Measurements from ENCODE around the gene PXMP2. TPM values are rescaled to one million over a fixed set of nuclear protein-coding genes. Genes with fewer than 3 reads are reported as not detected.

Gene PXMP2
- total RNA-seq, 2 experiments from 2014 or later = 11.3 to 12.8 TPM

DNA sequence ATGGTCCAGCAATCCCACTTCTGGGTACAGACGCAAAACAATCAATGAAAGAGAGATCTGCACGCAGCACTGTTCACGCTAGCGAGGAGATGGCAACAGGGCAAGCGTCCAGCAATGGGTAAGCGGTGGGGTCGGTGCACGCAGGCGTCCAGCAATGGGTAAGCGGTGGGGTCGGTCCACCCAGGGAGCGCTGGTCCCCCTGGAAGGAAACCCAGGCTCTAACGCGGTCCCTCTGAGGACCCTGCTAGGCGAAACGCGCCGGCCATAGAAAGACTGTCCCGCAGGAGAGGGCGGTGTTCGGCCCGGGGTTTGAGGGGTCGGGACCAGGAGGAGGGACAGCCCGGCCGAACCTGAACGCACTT lies 22.6 kb downstream of the PXMP2 start:
- H3K27me3 Mint-ChIP-seq (ENCODE audit: low read depth) = no peaks in the 10 kb centered on the region
- intact Hi-C loops (cut with micrococcal nuclease) = loop anchor here (1.0 to 5.0 kb wide), 7 partner anchors 23 to 521 kb away; partner anchors contain the start of genes CHFR, GOLGA3, POLE and PXMP2
- DNase-seq = no peak
- H3K4me1 Mint-ChIP-seq (ENCODE audit: low read depth) = peaks cover 27% of the 10 kb centered on the region
- CTCF ChIA-PET = no interaction called here
- peaks cover 14% of the 10 kb centered on the region for H3K9me3 Mint-ChIP-seq
- H3K4me3 Mint-ChIP-seq = peak overlapping the region; percentile 85
- peaks cover 23% of the 10 kb centered on the region for H3K36me3 Mint-ChIP-seq (ENCODE audit: low read depth)
- peak overlapping the region; percentile 66 for H3K27ac Mint-ChIP-seq

DNA sequence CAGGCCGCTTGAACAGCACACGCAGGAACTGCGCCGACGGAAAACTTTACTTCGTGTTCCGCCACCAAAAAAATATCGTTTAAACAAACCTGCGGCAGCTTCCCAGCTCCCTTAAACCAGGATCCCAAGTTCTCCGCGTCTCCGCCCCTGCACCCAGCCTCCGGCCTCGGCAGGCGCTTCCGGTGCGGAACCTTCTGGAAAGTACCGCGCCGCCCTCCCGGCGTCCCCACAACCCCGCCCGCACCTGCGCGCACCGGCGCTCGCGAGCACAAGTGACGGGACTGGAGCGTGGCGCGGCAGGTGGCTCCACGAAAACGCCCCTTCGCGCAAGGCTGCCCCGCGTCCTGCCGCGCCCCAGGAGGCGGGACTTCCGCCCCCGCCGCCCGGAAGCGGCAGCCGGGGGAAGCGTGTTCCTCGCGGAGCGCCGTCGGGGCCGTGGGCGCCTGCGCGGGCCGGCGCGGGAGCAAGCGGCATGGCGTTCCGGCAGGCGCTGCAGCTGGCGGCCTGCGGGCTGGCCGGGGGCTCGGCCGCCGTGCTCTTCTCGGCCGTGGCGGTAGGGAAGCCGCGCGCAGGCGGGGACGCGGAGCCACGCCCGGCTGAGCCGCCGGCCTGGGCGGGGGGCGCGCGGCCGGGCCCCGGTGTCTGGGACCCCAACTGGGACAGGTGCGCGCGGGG lies 23.2 kb downstream of the PXMP2 start, which contains the start of gene PGAM5:
Gene PGAM5, plus strand, starts transcription at position 438 of the 675 bp plus-strand sequence. Its CDS starts 35 bp downstream, at position 473.
- Mint-ChIP-seq H3K4me1 (ENCODE audit: low read depth) (peaks cover 27% of the 10 kb centered on the region), H3K4me3 (peak within 1 kb of the TSS; percentile 85), H3K9me3 (peaks cover 14% of the 10 kb centered on the region), H3K27ac (peak within 1 kb of the TSS; percentile 66), H3K27me3 (ENCODE audit: low read depth) (no peaks in the 10 kb centered on the region), H3K36me3 (ENCODE audit: low read depth) (peaks cover 23% of the 10 kb centered on the region)
- intact Hi-C loops (cut with micrococcal nuclease) = loop anchor here (1.0 to 5.0 kb wide), 7 partner anchors 23 to 522 kb away; partner anchors contain the start of genes CHFR, GOLGA3, POLE and PXMP2
- CTCF ChIA-PET = no interaction called here
- peak; percentile 86 for DNase-seq

DNA sequence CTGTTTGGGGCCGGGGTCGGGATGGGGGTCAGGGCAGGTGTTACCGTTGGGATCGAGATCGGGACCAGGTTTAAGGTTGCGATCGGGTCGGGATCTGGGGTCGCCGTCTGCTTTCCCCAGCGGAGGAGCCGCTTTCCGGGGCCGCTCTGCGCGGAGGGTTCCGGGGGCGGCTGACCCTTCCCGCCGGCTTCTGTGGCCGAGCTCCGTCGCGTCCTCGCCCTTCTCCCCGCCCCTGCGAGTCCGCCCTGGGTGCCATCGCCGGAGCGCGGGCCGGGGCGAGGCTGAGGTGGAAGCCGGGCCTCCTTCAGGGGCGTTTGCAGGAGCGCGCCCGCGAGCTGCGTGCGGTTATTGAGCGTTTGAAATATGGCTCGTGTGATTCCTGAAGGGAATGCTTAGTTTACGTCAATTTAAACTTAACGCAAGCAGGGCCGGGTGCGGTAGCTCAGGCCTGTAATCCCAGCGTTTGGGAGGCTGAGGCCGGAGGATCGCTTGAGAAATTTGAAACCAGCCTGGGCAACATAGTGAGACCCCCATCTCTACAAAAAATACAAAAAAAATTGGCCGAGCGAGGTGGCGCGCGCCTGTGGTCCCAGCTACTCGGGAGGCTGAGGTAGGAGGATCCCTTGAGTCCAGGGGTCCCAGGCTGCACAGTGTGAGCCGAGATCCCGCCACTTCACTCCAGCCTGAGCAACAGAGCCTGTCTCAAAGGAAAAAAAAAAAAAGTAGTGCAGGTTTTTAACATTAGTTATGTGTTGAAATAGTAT lies 23.9 kb downstream of the PXMP2 start:
- Mint-ChIP-seq H3K9me3 (peaks cover 14% of the 10 kb centered on the region), H3K4me1 (ENCODE audit: low read depth) (peaks cover 27% of the 10 kb centered on the region), H3K4me3 (peak overlapping the region; percentile 79), H3K27me3 (ENCODE audit: low read depth) (no peaks in the 10 kb centered on the region), H3K27ac (no peak overlapping the region), H3K36me3 (ENCODE audit: low read depth) (peaks cover 23% of the 10 kb centered on the region)
- CTCF ChIA-PET = interaction anchor here (0.6 kb wide), 1 partner anchor 12 kb away, joined by 3 read pairs; no protein-coding TSS in a partner anchor
- intact Hi-C loops (cut with micrococcal nuclease) = loop anchor here (2.0 to 5.0 kb wide), 3 partner anchors 116 to 522 kb away; partner anchors contain the start of genes CHFR and GOLGA3
- peak; percentile 17 for DNase-seq

DNA sequence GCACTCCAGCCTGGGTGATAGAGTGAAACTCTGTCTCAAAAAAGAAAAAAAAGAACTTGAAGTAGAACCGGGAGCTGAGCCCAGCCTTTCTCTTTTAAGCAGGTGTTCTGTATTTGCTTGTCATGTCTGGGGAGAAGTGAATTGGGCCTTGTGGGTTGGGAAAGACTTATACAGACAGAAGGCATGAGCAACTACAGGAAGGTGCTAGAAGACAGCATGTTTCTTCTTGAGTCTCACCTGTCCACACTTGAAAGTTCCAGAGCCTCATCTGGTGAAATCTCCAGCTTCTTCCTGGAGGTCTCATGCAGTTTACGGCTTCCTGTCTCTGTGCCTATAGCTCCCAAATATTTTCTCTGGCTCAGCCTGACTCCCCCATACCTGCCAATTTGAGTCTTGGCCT lies 25.7 kb downstream of the PXMP2 start:
- no peak overlapping the region for H3K27ac Mint-ChIP-seq
- CTCF ChIA-PET = interaction anchor here (1.5 kb wide), 1 partner anchor 87 kb away, joined by 3 read pairs; no protein-coding TSS in a partner anchor
- intact Hi-C loops (cut with micrococcal nuclease) = loop anchor here (5.0 kb wide), 1 partner anchor 114 kb away; the partner anchor contains the start of gene GOLGA3

DNA sequence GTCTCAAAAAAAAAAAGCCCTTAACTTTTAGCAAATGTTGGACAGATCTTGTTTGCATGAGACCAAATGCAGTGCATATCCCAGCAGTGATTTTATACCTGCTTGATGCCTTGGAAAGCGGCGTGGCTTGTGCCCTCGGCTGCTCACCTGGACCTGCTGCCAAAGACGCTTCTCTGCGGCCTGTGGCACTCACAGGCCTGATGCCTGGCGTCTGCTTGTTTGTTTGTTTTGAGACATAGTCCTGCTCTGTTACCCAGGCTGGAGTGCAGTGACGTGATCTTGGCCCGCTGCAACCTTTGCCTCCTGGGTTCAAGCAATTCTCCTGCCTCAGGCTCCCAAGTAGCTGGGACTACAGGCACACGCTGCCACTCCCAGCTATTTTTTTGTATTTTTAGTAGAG lies 28.5 kb downstream of the PXMP2 start:
- CTCF ChIA-PET = no interaction called here
- Mint-ChIP-seq H3K27ac (no peak overlapping the region), H3K4me1 (ENCODE audit: low read depth) (peaks cover 21% of the 10 kb centered on the region), H3K27me3 (ENCODE audit: low read depth) (no peaks in the 10 kb centered on the region), H3K36me3 (ENCODE audit: low read depth) (peaks cover 35% of the 10 kb centered on the region), H3K4me3 (no peak overlapping the region), H3K9me3 (no peaks in the 10 kb centered on the region)
- intact Hi-C loops (cut with micrococcal nuclease) = no loop called here
- DNase-seq = no peak

More for the DNA sequence above, 25.7 kb downstream of the PXMP2 start:
- Mint-ChIP-seq H3K9me3 (peaks cover 4% of the 10 kb centered on the region), H3K4me3 (no peak overlapping the region), H3K4me1 (ENCODE audit: low read depth) (peaks cover 27% of the 10 kb centered on the region), H3K36me3 (ENCODE audit: low read depth) (peaks cover 25% of the 10 kb centered on the region), H3K27me3 (ENCODE audit: low read depth) (no peaks in the 10 kb centered on the region)
- no peak for DNase-seq

DNA sequence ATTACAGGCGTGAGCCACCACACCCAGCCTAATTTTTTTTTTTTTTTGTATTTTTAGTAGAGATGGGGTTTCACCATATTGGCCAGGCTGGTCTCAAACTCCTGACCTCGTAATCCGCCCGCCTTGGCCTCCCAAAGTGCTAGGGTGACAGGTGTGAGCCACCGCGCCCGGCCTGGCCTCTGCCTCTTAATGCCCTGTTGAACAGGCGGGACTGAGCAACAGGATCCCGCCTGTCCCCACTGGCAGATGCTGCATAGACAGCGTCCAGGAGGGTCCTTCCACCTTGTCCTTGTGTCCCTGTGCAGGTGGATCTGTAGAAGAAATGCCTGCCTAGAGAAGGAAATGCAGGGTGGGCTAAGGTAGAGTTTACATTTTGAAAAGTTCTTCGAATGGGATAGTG lies 29.0 kb downstream of the PXMP2 start:
- Mint-ChIP-seq H3K27me3 (ENCODE audit: low read depth) (no peaks in the 10 kb centered on the region), H3K9me3 (no peaks in the 10 kb centered on the region), H3K36me3 (ENCODE audit: low read depth) (peaks cover 38% of the 10 kb centered on the region), H3K27ac (no peak overlapping the region), H3K4me3 (no peak overlapping the region), H3K4me1 (ENCODE audit: low read depth) (peaks cover 21% of the 10 kb centered on the region)
- intact Hi-C loops (cut with micrococcal nuclease) = no loop called here
- no peak for DNase-seq
- CTCF ChIA-PET = no interaction called here

DNA sequence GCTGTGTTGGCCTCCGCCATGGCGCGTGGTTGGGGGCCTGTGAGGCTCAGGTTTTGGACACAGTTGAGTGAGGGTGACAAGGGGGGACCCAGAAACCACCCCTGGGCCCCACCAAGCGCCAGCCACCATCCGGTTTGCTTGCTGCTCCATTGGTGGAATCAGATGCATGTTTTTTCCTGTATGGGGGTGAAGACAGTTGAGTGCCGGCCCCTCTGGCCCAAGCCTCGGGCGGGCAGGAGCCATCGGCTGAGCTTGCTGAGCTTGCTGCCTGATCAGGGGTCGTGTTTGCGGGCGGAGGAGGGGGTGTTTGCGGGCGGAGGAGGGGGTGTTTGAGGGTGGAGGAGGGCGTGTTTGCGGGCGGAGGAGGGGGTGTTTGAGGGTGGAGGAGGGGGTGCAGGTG lies 29.6 kb downstream of the PXMP2 start:
- intact Hi-C loops (cut with micrococcal nuclease) = no loop called here
- DNase-seq = no peak
- Mint-ChIP-seq H3K27me3 (ENCODE audit: low read depth) (no peaks in the 10 kb centered on the region), H3K4me1 (ENCODE audit: low read depth) (peaks cover 19% of the 10 kb centered on the region), H3K36me3 (ENCODE audit: low read depth) (peaks cover 40% of the 10 kb centered on the region), H3K4me3 (no peak overlapping the region), H3K9me3 (no peaks in the 10 kb centered on the region), H3K27ac (no peak overlapping the region)
- CTCF ChIA-PET = no interaction called here

DNA sequence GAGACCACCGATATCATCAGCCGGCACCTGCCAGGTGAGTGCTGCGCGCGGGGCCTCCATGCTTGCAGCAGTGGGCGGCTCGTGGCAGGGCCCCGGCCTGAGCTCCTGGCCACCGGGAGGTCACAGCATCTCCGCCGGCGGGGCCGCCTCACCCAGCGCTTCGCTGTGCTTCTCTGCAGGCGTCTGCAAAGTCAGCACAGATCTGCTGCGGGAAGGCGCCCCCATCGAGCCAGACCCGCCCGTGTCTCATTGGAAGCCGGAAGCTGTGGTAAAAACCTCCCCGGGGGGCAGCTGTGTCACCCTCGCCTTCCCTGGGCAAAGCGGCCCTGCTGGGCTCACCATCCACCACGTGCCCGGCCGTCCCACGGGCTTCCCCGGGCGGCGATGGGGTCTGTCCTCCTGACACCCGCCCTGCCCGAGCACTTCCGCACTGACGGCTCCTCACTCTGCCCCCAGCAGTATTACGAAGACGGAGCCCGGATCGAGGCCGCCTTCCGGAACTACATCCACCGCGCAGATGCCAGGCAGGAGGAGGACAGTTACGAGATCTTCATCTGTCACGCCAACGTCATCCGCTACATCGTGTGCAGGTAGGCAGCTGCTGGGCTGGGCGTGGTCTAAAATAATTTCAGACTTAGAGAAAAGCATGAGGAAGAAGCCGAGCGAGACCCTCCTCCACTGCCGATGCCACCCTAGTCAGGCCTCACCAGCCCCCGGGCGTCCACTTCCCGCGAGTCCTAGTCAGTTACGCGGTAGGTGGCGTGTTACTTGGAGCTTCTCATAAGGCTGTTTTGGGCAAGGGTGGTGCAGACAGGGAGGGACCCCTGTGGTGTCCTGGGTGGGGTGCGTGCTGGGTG lies 30.4 kb downstream of the PXMP2 start:
- no peak overlapping the region for H3K27ac Mint-ChIP-seq
- peaks cover 40% of the 10 kb centered on the region for H3K36me3 Mint-ChIP-seq (ENCODE audit: low read depth)
- H3K4me3 Mint-ChIP-seq = no peak overlapping the region
- DNase-seq = no peak
- no peaks in the 10 kb centered on the region for H3K9me3 Mint-ChIP-seq
- intact Hi-C loops (cut with micrococcal nuclease) = no loop called here
- H3K4me1 Mint-ChIP-seq (ENCODE audit: low read depth) = peaks cover 13% of the 10 kb centered on the region
- H3K27me3 Mint-ChIP-seq (ENCODE audit: low read depth) = no peaks in the 10 kb centered on the region
- CTCF ChIA-PET = no interaction called here

DNA sequence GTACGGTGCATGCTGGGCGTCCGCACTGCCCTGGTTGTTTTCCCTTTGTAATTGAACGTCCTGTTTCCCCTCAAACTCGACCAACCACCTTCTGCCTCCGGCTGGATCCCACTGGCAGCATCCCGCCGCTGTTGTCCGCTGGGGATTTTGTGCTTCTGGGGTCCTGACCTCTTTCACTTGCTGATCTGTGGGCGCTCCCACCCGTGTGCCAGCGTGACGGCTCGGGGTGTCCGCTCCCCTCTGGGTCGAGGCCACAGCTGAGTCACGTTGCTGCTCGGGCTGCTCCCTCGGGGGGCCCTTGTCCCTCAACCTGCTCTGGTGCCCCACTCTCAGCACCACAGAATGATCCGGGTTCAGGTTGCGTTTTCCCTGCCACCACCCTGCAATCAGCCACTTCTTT lies 31.3 kb downstream of the PXMP2 start:
- CTCF ChIA-PET = no interaction called here
- H3K4me1 Mint-ChIP-seq (ENCODE audit: low read depth) = peaks cover 4% of the 10 kb centered on the region
- no peak for DNase-seq
- no peaks in the 10 kb centered on the region for H3K9me3 Mint-ChIP-seq
- H3K4me3 Mint-ChIP-seq = no peak overlapping the region
- H3K27me3 Mint-ChIP-seq (ENCODE audit: low read depth) = no peaks in the 10 kb centered on the region
- no peak overlapping the region for H3K27ac Mint-ChIP-seq
- intact Hi-C loops (cut with micrococcal nuclease) = no loop called here
- peaks cover 42% of the 10 kb centered on the region for H3K36me3 Mint-ChIP-seq (ENCODE audit: low read depth)

DNA sequence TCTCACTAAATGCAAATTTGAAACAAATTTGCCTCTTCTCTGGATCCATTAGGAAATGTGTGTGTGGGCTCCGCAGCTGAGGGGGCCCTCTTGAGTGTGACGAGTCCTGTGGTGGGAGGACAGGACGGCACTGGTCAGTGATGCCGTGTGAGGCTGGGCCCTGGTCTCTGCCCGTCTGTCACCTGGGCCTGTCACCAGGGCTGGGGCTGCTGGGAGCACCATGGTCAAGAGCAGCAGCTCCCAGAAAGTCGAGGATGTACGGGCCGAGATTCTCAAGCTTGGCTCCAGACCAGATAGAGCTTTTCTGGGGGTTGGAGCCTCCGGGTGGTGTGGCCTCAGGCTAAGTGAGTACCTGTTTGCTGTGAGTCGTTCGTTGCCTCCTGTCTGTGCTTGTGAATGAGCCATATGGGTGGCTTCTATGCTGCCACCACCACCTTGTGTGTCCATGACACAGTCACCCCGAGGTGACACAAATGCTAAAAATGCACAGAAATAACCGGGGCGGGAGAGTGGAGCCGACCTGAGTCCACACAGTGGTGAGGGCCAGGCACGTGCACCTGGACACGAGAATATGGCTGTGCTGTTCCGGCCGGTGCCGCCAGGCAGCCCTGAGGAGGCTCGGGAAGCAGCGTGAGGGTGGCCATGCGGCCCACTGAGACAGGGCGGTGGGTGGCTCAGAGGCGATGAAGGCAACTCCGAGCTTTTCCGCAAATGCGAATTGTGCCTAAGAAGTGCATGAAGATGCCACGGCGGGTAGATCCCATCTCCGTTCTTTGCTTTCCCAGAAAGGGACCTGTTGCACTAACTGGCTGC lies 32.0 kb downstream of the PXMP2 start:
- Mint-ChIP-seq H3K9me3 (no peaks in the 10 kb centered on the region), H3K4me3 (no peak overlapping the region), H3K27ac (no peak overlapping the region), H3K36me3 (ENCODE audit: low read depth) (peaks cover 46% of the 10 kb centered on the region), H3K4me1 (ENCODE audit: low read depth) (peaks cover 3% of the 10 kb centered on the region), H3K27me3 (ENCODE audit: low read depth) (no peaks in the 10 kb centered on the region)
- intact Hi-C loops (cut with micrococcal nuclease) = no loop called here
- CTCF ChIA-PET = no interaction called here
- DNase-seq = no peak

DNA sequence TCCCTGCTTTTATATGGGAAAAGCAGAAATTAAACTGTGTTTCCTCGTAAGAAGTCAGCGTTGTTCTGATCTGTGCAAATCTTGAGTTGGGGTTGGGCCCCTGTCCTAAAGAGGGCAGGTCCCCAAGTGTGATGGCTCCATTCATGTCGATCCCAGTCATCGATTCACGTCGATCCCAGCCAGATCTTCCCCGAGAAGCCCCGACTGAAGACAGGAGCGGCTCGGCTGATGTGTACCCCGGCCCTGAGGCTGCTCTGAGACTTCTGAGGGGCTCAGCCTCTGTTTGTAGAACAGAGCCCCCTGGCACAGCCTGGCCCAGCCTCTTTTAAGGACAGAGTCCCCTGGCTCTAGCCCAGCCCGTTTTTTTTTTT lies 32.6 kb downstream of the PXMP2 start:
- Mint-ChIP-seq H3K27me3 (ENCODE audit: low read depth) (no peaks in the 10 kb centered on the region), H3K36me3 (ENCODE audit: low read depth) (peaks cover 45% of the 10 kb centered on the region), H3K27ac (no peak overlapping the region), H3K4me1 (ENCODE audit: low read depth) (no peaks in the 10 kb centered on the region), H3K4me3 (no peak overlapping the region), H3K9me3 (no peaks in the 10 kb centered on the region)
- intact Hi-C loops (cut with micrococcal nuclease) = no loop called here
- no peak for DNase-seq
- CTCF ChIA-PET = no interaction called here

Measured in activated naive CD4-positive, alpha-beta T cell treated with anti-CD3 and anti-CD28 coated beads for 36 hours (primary cell).